GM21619 (cell line): ENCODE measurements around the gene NUP50.
A peak's percentile ranks its signal among the peaks of the same experiment; 100 is the strongest.

Source experiments
- ATAC-seq: cut with Tn5 transposase; IDR thresholded peaks from one replicate; pipeline ENCODE4 v1.9.1; 2021; ENCODE audit not compliant: unreplicated experiment

Gene NUP50, protein sequence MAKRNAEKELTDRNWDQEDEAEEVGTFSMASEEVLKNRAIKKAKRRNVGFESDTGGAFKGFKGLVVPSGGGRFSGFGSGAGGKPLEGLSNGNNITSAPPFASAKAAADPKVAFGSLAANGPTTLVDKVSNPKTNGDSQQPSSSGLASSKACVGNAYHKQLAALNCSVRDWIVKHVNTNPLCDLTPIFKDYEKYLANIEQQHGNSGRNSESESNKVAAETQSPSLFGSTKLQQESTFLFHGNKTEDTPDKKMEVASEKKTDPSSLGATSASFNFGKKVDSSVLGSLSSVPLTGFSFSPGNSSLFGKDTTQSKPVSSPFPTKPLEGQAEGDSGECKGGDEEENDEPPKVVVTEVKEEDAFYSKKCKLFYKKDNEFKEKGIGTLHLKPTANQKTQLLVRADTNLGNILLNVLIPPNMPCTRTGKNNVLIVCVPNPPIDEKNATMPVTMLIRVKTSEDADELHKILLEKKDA

DNA sequence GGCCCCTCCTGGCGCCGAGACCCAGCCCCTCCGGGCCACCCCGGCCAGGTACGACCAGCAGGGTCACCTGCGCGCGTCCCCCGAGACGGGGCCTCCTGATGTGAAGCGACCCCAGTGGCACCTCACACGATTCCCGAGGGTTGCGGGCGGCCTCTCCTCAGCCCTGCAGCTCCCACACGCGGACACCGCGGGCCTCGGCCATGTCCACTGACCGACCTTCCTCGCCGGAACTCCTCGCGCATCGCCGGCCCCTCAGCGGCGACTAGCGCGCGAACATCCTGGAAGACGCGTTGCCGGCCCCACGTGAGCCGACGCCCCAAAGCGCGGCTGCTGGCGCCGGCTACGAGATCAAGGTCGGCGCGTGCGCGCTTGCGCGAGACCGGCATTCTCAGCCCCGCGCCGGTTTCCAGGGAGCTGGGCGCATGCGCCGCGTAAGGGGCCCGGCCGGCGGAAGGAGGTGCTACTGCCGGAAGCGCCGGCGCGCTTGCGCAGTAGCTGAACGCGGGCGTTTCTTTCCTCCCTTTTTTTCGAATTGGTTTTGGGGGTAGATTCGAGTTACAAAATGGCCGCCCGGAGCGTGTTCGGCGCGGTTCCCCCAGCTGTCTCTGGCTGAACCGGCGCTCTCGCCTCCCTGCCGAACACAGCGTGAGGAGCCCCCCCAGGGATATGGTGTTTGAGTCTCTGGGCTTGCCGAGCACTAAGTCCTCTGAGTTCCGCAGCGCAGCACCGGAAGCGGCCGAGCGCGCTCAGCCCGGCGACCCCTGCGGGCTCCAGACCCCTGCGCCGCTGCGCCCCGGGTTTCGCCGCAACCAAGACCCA is at the start of gene NUP50:
TSS of gene NUP50 (plus strand) at position 475 of the 819 bp plus-strand sequence. CDS start 4,253 bp downstream, outside the sequence.
- ATAC-seq = peak; percentile 54

DNA sequence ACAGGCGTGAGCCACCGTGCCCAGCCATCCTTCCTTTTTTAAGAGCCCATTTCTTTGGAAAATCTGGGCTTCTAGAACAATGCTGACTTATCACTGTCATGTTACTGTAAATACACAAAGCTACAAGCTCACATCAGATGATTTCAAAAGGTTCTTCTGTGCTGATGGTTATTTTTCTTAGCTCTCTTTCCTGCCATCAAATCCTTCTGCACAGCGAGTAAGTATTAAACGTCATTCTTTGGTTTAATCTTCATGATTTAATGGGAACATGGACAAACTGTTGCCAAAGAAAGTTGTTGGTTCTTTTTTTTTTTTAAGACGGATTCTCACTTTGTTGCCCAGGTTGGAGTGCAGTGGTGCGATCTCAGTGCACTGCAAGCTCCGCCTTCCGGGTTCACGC is 43.3 kb upstream of the NUP50 start:
- ATAC-seq = no peak

DNA sequence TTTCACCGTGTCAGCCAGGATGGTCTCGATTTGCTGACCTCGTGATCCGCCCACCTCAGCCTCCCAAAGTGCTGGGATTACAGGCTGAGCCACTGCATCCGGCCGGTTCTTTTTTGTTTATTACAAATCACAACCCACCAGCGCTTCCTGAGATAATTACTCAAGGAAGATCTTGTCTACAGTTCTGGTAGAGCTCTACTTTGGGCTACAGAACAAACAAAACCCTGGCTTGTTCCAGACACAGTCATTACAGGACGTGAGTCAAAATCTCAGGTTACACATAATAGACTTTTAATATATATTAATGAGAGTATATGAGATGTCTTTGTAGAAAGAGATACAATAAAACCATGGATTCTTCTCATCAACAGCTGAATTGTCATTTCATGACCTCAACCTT is 42.8 kb upstream of the NUP50 start:
- ATAC-seq = no peak

DNA sequence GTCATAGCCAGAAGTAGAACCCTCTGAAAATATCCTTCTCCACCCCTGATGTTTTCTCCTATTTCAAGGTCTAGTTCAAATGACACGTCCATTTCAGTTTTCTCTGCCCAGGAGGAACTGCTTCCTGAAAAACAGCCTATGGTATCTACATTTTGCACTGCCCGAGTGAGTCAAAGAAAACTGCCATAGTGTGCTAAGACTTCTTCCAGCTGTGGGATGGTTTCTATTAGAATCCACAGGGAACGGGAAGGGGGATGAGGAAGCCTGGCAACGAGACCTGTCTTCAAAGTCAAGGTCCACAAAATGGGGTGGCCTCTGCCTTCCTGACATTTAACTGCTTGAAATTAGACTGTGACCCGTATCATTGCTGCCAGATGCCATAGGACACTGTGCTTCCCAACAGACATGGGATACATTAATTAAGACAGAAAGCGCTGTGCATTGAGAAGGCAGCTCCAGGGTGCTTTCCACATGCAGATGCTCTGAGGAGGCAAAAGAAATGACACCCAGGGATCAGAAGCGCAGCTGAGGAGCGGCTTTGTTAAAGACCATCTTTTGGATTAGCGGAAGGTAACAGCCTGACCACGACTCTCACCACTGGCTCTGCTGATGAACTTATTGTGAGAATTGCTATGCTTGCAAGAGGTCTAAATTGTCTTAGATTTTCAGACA is 39.4 kb upstream of the NUP50 start:
- ATAC-seq = no peak

DNA sequence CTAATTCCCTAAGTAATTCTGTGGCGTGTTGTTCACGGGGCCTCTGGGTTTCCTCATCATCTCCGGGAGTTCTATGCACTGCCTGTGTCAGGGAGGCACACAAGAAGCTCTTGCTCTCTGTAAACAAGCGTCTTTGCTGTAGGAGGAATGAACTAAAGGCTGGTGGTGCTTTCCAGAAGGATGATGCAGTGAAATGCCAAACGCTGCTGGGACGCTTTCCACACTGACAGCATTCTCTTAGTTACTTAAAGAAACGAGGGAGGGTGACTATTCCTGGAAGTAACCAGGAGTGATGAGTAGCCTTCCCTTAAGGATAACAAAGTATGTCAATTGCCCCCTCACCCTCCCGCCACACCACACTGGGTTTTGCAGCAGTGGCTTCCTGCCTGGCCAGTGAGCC is 38.5 kb upstream of the NUP50 start:
- no peak for ATAC-seq

DNA sequence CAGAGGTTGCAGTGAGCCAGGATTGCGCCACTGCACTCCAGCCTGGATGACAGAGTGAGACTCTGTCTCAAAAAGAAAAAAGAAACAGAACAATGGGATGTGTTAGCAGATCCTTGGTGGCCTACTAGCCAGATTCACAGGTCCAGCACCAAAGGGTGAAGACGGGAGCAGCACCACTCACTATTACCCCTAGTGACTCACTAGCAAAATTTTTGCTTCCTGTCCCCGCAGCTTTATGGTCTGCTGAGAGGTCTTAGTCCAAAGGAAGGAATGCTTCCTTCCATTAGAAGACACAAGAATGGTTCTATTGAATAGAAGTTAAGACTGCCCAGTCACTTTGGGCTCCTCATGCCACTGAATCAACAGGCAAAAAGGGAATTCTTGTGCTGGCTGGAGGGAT is 35.9 kb upstream of the NUP50 start:
- ATAC-seq = no peak

DNA sequence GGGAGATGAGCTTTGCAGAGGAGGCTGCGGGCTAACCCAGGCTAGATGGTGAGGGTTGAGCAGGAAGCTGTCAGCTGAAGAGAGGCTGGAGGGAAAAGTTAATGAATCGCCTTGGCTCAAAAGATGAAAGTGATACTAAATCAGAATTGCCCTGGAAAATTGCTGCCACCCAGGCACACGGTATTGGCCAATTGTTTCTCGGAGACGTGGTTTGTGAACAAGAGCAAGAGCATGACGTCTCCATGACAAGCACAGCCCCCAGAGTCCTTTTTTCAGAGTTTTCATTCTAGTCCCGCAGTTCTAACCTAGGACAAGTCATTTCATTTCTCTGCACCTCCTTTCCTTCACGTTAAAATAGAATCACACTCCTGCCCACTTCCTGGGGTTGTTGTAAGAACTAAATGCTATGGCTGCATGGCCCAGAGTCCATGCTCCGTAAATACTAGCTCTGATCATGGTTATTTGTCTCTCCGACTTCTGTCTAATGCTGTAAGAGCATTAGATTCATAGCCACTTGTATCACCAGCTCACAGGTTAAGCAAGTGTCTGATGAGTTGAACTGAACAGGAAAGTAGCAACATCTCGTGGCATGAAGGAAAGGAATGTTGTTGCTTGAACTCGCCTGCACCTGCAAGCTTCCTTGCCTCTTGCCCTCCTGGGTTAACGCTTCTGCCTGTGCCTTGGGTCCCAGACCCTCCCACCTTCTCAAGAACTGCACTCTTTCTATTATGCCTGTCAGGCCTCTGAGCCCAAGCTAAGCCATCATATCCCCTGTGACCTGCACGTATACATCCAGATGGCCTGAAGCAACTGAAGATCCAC is 33.8 kb upstream of the NUP50 start:
- no peak for ATAC-seq

DNA sequence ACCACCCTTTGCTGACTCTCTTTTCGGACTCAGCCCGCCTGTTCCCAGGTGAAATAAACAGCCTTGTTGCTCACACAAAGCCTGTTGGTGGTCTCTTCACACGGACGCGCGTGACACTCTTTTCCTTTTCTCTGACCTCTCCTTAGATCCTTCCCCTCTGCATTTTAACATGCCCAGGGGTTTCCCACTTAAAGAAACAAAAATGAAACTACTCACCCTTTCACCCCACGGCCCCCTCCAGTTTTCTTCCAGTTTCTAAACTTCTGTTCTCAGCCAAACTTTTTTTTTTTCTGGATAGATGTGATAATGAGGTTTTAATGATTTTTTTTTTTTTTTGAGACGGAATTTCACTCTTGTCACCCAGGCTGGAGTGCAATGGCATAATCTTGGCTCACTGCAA is 32.8 kb upstream of the NUP50 start:
- ATAC-seq = no peak

DNA sequence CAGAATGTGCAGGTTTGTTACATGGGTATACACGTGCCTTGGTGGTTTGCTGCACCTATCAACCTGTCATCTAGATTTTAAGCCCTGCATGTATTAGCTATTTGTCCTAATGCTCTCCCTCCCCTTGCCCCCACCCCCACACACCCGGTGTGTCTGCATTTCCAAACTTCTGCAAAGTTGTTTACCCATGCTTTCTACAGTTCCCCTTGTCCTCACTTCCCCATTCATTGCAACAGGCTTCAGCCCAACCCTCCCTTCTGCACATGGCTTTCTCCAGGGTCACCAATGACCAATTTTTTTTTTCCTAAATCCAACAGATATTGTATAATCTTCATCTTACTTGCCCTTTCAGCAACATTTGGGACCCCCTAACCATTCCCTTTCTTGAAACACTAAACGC is 32.0 kb upstream of the NUP50 start:
- no peak for ATAC-seq

DNA sequence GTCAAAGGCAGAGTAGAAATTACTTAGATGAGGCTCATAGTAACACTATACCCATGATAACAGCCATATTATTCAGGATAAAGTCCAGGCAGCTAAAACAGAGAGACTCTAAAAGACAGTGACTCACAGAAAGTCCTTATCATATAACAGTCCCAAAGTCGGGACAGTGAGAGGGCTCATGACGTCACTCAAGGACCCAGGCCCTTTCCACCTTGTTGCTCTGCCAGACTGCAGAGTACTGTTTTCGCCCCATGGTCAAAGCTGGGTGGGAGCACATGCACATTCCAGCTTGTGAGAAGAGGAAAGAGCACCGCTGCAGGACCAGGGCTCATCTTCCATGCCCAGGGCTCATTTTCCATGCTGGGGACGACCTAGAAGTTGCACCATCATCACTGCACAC is 29.4 kb upstream of the NUP50 start:
- ATAC-seq = no peak

DNA sequence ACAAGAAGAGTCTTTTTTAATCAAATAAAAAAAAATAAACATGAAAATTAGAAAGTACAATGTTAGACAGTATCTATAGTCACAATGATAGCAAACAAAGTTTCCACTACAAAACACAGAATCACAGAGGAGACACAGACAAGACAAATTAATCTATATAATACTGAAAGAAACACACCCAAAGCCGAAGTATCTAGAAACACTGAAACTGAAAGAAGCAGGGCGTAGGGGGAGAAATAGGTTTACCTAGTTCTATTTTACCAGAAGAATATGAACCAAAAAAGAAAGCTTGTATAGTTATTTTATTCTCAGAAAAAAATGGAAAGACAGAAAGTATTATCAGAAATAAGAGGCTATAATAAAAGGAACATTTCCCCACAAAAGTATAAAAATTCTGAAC is 27.1 kb upstream of the NUP50 start:
- ATAC-seq = no peak

DNA sequence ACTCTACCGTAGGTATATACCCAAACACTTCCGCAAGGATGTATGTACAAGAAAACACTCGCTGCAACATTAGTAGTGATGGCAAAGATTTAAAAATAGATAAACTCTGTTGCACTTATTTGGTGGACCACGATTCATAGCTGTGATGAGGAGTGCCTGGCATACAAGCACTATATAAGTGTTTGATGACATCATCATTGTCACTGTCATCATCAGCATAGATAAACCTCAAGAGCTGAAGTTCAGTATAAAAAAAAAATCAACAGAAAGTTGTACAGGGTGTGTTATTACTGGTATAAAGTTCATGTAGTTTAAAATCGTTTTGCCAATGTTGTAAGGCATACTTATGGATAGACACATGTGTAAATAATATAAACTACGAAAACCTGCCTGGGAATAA is 24.0 kb upstream of the NUP50 start:
- no peak for ATAC-seq

DNA sequence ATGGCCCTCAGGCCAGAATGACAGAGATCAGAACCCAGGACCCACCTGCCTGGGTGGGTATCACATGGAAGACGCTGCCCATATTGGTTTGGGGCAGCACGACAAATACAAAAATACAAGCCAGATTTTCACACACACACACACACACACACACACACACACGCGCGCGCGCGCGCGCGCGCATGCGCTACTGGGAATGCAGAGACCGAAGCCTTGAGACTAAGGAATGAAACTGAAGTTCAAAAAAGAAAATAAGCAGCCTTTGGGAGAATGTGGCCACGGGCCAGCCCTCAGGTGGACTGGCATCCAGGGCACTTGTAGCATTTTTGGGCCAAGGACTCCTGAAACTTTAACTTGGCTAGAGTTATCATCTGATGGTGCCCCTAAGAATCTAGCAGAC is 21.3 kb upstream of the NUP50 start:
- ATAC-seq = no peak

DNA sequence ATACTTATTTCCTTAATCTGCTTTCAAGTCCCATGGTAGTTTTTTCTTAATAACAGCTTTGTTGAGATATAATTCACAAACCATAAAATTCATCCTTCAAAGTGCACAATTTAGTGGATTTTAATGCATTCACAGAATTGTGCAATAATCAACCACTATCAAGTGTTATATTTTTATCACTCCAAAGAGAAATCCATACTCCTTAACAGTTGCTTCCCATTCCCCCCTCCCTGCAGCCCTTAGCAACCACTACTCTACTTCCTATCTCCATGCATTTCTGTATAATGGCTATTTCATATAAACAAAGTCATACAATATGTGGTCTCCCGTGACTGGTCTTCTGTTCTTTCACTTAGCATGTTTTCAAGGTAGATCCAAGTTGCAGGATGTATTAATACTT is 18.8 kb upstream of the NUP50 start:
- ATAC-seq = no peak

DNA sequence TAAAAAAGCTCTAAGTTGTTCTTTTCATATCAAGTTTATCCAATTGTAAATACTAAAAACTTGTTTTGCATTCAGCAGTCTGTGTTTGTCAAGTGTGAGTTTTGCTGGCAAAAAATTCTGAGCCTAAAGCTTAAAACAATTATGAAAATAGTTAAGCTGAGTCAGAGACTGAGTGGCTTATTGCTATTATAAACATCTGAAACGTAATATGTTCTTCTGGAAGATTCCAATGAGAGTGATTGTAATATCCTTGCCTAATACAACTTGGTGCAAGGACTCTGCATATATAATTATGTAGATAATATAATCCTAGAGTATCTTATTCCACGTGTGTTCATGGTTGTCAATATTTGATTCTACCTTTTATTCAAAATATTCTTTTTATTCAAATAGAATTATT is 14.1 kb upstream of the NUP50 start:
- no peak for ATAC-seq

DNA sequence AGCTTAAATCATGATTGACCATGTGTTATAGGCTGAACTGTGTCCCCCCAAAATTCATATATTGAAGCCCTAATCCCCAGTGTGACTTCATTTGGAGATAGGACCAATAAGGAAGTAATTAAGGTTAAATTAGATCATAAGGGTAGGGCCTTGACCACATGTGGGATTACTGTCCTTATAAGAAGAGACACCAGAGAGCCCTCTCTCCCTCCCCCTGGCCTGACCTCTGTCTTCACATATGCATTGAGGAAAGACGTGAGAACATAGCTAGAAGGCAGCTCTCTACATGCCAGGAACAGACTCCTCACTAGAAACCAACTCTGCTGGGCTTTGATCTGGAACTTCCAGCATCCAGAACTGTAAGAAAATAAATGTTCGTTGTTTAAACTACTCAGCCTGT is 13.6 kb upstream of the NUP50 start:
- no peak for ATAC-seq

DNA sequence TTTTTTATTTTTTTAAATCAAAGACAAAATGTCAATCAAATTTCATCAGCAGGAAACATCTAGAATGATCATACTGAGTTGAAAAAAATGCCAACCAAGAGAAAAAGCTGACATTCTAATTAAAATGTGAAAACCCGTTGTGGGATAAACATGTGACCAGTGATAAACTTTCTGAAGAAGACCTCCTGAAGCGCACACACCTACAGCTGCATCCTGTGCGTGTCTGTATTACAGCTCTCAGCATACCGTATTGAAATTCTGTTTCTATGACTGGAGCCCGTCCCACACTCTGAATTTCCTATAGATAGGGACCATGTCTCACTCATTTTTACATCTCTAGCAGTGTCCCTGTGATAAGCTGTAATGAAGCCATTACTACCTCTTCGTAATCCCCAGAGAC is 12.2 kb upstream of the NUP50 start:
- ATAC-seq = no peak

DNA sequence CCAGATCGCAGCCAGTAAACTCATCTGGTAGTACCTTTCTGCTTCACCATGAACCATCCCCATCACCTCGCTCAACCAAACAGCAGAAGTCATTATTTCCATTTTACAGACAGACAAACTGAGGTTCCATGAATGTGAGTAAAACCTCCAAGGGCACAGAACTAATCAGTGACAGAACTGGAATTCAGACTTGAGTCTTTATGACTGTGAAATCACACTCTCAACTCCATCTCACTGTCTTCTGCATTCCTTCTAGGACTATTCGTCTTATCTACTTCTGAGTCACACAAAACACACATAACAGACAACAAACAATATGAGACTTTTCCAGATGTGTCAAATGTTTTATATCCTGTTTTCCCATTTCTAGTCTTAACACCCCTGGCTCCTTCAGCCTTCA is 9.3 kb upstream of the NUP50 start:
- no peak for ATAC-seq

DNA sequence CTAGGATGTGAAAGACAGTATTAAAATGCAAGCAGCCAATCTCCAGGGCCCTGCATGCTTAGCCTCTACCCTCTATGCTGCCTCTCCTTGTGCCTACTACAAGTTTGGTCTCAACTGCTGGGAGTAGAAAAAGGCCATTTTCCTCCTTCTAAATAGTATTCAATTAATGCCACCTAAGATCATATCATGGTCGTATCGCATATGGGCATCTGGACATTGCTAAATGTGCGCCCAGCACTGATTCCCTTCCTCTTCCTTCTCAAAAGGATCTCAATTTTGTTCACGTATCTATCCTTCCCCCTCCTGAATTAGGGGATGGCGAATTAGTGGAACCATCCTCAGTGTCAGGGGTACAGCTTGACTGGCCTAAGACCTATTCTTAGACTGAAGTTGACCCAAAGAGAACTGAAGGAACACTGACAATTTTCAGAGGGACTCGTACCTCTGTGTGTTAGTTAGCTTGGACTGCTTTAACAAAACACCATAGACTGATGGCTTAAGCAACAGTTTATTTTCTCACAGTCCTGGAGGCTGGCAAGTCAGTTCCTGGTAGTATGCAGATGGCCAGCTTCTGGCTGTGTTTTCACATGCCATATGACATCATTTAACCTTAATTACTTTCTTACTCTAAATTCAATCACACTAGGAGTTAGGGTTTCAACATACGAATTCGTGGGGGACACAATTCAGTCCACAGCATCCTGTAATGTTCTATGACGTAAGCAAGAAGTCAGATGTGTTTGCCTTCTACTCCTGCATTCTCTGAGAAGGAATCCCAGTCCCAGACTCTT is 8.5 kb upstream of the NUP50 start:
- no peak for ATAC-seq

DNA sequence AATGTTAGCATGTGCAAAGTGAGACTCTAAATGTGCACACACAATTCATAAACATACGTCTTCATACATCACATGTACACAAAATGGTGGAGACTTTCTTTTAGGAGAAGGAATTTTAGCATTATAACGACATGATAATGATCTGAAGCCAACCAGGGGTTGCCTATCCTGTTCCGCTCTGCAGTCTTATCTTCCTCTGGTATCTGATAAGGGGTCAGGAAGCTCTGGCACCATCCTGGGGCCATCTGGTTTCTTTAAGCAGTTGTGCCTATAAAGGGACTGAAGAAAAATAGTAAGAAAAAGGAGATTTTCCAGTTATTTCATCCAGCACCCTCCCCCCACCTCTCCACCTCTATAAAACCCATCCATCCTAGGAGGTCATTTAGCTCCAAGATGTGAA is 5.8 kb upstream of the NUP50 start:
- no peak for ATAC-seq
